HG02884 (cell line): ENCODE results near the gene OR4D5.

Source experiments
- ATAC-seq: cut with Tn5 transposase; IDR thresholded peaks from one replicate; pipeline ENCODE4 v1.9.1; 2021; ENCODE audit warnings: mild to moderate bottlenecking, moderate library complexity; ENCODE audit not compliant: unreplicated experiment

OR4D5 gene

DNA sequence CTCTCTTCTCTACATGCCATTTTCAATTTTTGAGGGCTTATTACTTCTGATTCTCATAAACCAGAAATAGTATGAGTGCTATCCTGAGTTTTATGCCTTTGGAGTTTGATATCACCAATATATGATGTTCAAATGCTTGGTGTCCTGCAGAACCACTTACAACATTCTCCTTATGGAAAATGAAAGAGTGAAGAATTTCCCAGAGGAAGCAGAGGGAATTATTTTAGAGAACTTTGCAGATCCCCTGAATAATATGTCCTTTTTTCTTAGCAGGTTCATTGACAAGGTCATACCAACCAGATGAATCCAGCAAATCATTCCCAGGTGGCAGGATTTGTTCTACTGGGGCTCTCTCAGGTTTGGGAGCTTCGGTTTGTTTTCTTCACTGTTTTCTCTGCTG is at the start of gene OR4D5:
TSS of gene OR4D5 (plus strand) at position 301 of the 400 bp plus-strand sequence. CDS start at position 301, 0 bp downstream.
- ATAC-seq: no peak

DNA sequence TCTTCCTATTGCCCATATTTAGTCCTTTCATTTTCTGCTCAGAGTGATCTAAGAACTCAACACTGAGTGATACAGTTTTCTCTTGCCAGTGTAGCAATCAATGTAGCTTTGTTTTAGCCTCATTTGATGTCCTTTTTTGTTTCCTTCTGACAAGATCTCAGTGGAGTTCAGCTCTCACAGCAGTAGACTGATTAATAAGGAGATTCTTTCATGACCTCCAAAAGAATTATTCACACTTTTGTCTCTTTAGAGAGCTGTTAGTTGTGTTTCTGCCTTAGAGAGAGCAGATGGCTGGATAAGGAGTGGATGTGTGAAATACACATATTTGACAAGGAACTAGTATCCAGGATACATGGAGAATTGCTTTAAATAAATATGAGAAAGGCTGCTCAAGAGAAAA is 47.4 kb upstream of the OR4D5 start:
- ATAC-seq: no peak

DNA sequence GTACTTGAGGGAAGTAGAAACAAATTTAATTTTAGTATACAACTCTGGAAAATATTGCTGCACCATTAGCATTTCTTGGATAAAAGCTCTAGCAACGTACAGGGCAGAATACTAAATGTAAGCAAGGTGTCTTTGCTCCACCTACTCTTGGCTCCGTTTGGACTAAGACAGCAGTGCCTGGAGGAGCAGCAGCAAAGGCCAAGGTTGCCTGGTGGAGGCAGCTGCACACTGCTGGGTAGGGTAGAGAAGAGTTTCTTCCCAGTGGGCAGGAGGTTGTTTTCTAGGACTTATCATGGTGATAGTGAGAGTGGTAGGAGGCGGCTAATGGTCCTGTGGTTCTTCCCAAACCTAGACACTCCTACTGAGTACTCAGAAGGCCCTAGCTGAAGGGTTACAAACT is 39.6 kb upstream of the OR4D5 start:
- no peak for ATAC-seq

DNA sequence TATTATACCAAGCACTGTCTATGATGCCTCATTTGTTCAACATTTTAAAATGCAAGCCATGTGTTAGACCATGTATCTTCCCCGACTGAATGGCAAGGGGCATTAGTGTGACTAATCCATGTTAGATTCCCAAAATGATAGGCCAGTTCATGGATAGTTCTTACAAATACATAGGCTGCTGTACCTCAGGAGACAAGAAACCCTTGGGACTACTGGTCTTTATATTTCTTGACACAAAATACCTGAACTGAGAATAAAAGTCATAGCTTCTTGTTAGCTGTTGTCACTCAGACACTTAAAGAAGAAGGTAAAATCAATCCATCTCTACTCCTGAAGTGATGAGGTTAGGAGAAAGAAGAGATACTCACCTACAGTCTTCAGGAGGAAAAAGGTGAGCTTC is 37.5 kb upstream of the OR4D5 start, which contains the start of gene OR8D4:
TSS of gene OR8D4 (plus strand) at position 301 of the 400 bp plus-strand sequence. CDS start 4,265 bp downstream, outside the sequence.
- no peak for ATAC-seq

DNA sequence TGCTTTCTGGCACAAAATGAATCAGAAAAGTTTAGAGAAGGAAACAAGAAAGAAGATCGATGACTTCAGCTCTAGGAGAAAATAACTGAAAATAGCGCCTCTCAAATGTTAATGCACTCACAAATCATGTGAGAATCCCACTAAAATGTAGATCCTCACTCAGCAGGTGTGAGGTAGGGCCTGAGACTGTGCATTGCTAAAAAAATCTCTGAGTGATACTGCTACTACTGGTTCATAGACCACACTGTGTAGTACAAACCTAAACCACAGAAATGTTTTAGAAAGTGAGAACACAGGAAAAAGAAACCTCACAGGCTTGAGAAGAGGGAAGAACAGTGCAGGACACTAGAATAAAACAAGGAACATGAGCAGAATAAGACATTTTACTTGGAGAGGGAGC is 35.5 kb upstream of the OR4D5 start:
- ATAC-seq: peak; percentile 97

DNA sequence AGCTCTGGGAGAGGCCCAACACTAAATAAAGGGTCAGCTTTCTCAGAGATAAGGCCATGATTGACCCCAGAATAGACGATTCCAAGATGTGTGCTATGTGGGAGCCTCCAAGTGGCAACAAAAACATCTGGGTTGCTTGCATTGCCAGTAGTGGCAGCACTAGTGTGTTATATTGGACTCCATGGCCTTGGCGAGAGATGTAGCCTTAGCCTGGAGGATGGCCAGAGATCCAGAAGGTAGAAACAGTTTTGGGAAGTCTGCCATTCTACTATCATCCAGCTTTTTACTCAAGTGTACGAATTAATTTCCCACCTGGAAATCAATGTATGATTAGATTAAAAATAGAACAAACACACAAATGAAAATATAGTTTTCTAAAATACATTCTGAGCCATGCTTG is 34.5 kb upstream of the OR4D5 start:
- ATAC-seq: no peak

DNA sequence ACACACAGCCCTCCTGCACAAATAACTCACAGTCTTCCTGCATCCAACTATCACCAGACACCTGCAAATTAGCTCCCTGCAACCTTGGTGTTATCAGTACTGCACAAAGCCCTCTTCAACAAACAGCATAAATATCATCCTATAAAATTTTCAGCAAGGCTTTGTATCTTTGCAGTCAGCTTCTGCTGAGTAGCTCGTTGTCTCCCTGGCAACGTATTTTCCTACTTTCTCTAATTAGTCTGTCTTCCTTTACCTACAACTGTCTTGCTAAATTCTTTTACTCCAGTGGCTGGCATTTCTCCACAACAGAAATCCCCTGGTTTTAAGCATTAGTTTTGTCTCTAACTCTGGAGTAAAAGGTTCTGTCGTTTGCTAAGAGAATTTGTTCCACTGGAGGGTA is 33.6 kb upstream of the OR4D5 start:
- no peak for ATAC-seq

DNA sequence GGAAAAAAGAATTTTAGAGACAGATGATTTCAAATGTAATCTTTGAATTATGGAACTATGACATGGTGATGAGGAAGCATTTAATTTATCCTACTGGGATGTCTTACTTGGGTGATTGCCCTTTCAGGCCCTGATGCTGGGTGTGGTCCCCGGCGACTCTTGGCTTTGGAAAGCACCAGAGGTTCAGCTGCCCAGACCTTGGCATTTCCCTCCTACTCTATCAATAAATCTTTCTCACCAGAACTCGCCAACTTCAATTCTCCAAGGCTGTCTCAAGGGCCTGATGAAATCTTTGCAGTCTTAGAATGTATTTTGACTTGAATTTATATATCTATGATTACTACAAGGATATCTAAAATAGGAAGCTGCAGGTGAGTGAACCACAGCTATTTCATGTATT is 18.5 kb upstream of the OR4D5 start:
- no peak for ATAC-seq

DNA sequence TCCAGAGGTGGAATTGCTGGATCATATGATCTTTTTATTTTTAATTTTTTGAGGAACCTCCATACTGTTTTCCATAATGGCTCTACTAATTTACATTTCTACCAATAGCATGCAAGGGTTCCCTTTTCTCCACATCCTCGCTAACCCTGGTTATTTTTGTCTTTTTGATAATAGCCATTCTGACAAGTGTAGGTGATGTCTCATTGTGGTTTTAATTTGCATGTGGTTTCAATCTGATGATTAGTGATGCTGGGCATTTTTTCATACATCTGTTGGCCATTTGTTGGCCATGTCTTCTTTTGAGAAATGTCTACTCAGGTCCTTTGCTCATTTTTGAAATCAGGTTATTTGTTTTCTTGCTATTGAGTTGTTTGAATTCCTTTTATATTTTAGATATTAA is 15.4 kb upstream of the OR4D5 start:
- ATAC-seq: no peak

DNA sequence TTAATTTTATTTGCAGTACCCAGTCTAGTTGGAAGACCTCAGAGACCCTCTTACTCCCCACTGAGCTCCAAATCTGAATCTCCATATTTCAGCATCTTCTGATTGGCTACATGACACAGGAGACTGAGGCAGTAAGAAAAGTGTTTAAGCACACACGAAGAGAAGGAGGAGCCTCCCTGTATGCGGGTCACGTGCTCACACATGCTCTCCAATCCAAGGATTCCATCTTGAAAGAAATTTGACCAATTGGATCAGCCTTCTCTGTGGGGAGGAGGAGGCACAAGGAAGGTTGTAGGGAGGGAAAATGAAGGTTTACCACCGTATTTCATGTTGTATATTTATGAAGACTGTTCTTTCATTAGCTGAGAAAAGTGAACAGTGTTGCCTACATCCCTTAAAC is 3.0 kb downstream of the OR4D5 start:
- ATAC-seq: no peak

DNA sequence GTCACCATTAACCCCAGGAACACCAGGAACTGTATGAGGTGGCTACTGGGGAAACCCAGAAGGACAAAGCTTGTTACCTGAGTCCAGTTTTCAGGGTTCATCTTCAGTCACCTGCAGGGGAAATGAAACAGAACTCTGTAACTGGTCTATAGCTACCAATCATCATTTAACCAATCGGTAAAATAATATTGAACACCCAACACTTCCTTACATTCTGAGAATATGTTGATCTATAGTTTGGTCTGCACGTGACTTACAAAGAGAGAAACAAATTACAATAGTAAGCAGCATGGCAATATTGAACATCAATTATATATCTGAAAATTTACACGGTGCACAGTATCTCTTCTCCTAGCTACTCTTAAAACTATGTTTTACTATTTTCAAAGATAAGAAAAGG is 4.3 kb downstream of the OR4D5 start, which contains the start of gene OR6T1:
TSS of gene OR6T1 (minus strand) at position 101 of the 400 bp plus-strand sequence. CDS start at position 101, 0 bp downstream.
- ATAC-seq: no peak

DNA sequence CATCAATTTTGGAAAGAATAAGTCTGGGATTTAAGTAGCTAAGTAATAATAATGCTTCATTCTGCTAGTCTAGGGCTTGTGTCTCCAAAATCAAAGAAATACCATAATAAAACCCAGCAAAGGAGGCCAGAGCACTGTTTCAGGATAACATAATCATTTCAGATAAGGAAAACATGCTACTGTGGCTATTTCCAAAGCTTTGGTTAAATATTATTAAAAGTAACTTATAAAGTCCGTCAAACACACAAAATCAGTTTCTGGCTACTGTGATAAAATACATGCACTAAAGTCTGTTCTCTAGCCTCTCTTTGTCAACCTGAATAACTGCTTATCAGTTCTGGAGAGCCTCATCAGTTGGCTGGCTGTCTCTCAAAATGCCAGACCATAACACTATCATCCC is 5.7 kb downstream of the OR4D5 start:
- no peak for ATAC-seq

DNA sequence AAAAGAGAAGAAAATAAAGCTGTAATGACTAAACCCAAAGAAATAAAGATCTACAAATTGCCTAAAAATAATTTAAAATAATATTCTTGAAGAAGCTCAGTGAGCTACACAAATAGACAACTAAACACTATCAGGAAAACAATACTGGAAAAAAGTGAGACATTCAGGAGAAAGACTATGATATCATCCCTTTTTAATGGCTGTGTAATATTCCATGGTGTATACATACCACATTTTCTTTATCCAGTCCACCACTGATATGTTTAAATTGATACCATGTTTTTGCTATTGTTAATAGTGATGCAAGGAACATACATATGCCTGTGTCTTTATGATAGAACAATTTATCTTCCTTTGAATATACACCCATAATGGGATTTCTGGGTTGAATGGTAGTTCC is 17.3 kb downstream of the OR4D5 start:
- ATAC-seq: no peak

DNA sequence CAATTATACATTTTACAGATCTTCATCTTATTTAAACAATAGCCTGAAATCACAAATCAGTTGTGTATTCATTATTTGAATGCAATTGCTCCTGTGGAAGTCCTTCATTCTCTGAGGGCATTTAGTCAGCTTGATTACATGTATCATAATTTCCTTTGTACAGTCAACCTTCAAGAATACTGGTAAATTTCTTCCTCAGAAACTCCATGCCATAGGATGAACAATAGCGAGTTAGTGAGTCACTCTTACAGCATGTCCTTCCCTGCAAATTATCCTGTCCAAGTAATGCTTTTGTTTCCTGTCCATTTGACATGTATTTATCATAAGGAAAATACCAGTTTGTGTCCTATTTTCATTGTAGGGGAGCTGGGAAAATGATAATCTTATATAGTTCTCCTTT is 34.4 kb downstream of the OR4D5 start:
- ATAC-seq: no peak

DNA sequence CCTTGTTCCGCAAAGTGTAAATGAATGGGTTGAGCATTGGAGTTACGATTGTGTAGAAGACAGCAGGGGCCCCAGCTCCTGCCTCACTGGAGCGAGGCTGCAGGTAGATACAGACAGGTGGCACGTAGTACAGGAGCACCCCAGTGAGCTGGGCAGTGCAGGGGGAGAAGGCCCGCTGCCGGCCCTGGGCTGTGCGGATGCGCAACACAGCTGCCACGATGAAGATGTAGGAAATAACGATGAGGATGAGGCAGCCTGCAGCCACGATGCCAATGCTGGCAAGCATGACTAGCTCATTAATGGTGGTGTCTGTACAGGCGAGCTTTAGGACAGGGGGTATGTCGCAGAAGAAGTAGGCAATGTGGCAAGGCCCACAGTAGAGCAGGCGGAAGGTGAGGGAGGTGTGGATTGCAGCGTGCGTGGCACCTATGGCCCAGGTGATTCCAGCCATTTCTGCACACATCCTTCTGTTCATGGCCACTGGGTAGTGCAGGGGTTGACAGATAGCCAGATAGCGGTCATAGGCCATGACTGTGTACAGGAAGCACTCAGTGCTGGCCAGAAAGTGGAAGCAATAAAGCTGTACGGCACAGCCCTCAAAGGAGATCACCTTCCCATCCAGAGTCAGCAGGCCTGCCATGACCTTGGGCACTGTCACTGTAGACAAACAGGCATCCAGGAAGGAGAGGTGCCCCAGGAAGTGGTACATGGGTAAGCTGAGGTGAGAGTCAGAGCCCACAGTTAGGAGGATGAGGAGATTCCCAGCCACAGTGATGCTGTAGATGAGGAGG is 37.5 kb downstream of the OR4D5 start:
- no peak for ATAC-seq

DNA sequence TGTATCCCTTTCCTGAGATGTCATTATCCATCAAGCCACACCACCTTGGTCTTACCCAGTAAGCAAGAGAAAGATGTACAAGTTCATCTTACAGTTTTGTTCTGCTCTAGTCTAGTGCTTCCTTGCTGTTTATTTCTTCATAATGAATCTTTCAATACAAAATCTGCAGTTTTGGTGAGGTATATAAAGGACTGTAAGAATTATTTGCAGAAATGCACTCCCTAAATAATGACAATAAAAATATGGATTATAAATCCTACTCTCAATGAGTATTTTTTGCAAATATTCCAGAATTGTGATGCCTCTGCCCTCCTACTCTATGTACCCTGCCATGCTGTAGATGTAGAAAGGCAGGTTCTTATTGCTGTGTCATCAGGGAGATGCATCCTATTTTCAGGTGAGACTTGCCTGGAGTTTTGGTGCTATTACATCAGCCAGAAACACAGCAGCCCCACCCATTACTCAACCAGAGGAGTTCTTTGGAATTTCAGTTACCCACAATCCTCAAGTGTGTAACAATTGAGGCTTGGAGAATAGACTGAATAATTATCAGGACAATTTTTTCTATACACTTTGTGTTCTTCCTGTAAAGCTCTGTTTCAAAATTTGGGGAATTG is 38.4 kb downstream of the OR4D5 start, which contains the start of gene OR10S1:
TSS of gene OR10S1 (minus strand) at position 51 of the 617 bp plus-strand sequence. CDS start 117 bp downstream, outside the sequence.
- ATAC-seq: no peak

DNA sequence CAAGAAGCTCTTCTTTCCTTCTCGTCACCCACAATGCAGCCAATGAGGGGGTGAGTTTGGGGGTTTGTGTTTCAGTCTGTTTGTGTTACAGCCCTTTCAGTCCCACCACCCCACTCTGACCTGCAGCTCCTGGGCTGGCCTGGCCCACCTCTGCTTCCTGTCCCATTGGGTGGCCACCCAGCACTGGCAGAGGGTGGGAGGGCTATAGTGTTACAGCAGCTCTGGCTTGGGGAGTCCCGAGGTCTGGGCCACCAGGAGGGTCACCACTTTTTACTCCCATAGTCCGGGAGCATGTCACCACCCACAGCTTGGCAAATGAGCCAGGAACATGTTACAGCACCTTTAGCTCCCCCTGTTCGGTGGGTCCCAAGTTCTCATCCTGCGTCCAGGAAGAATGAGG is 39.9 kb downstream of the OR4D5 start:
- ATAC-seq: no peak
